Stimulated activated CD4-positive, alpha-beta T cell treated with anti-CD3 and anti-CD28 coated beads, Interleukin-4, amount 100 ng/mL, for 24 hours (primary cell): ENCODE data around the gene ITIH5.

ENCODE experiments used
- DNase-seq: peaks from one replicate; pipeline ENCODE4 v3.0.0-alpha.2; 2020

The ITIH5 gene

GRCh38 chr10:7579681-7580080, 87.1 kb downstream of the ITIH5 start:
- DNase-seq, result no peak

GRCh38 chr10:7577579-7577978, 89.2 kb downstream of the ITIH5 start:
- no peak for DNase-seq

- no peak for DNase-seq
Measured at GRCh38 chr10:7577176-7577575, 89.6 kb downstream of the ITIH5 start.

- DNase-seq, result no peak
Measured at GRCh38 chr10:7576340-7576739, 90.4 kb downstream of the ITIH5 start.

- no peak for DNase-seq
Measured at GRCh38 chr10:7572391-7572790, 94.4 kb downstream of the ITIH5 start.

GRCh38 chr10:7571981-7572380, 94.8 kb downstream of the ITIH5 start:
- DNase-seq, result no peak

GRCh38 chr10:7567911-7568620, 98.7 kb downstream of the ITIH5 start:
- DNase-seq, result no peak

GRCh38 chr10:7566891-7567290, 99.9 kb downstream of the ITIH5 start:
- DNase-seq, result no peak

- no peak for DNase-seq
Measured at GRCh38 chr10:7565871-7566270, 100.9 kb downstream of the ITIH5 start.

- no peak for DNase-seq
Measured at GRCh38 chr10:7563770-7564169, 103.0 kb downstream of the ITIH5 start.

GRCh38 chr10:7563368-7563767, 103.4 kb downstream of the ITIH5 start:
- DNase-seq, result no peak

GRCh38 chr10:7561985-7562384, 104.8 kb downstream of the ITIH5 start:
- DNase-seq, result no peak

GRCh38 chr10:7561216-7561893, 105.4 kb downstream of the ITIH5 start:
- no peak for DNase-seq

- DNase-seq, result no peak
Measured at GRCh38 chr10:7560519-7560918, 106.2 kb downstream of the ITIH5 start.

- DNase-seq, result no peak
Measured at GRCh38 chr10:7559386-7559785, 107.4 kb downstream of the ITIH5 start.

GRCh38 chr10:7558036-7558435, 108.7 kb downstream of the ITIH5 start:
- DNase-seq, result no peak

GRCh38 chr10:7553531-7553930, 113.2 kb downstream of the ITIH5 start:
- DNase-seq, result no peak

- no peak for DNase-seq
Measured at GRCh38 chr10:7551950-7552716, 114.6 kb downstream of the ITIH5 start.

- no peak for DNase-seq
Measured at GRCh38 chr10:7551289-7551688, 115.5 kb downstream of the ITIH5 start.

GRCh38 chr10:7550013-7550412, 116.8 kb downstream of the ITIH5 start:
- DNase-seq, result no peak

- DNase-seq, result no peak
Measured at GRCh38 chr10:7547829-7548228, 118.9 kb downstream of the ITIH5 start.

GRCh38 chr10:7547206-7547605, 119.6 kb downstream of the ITIH5 start:
- DNase-seq, result no peak

- DNase-seq, result no peak
Measured at GRCh38 chr10:7546385-7546967, 120.3 kb downstream of the ITIH5 start.

GRCh38 chr10:7545792-7546191, 121.0 kb downstream of the ITIH5 start:
- DNase-seq, result no peak
